Peyer's patch (tissue), 4 donors: ENCODE results near the gene ACACA. TPM values are rescaled to one million over a fixed set of nuclear protein-coding genes. Genes with fewer than 3 reads are reported as not detected.
A peak's percentile ranks its signal among the peaks of the same experiment; 100 is the strongest.

Experiments used
- DNase-seq, 3 donors: peaks; one replicate each; pipeline ENCODE4 v3.0.0-alpha.2; 2017 to 2019
- H3K27ac ChIP-seq, 4 donors: fragments of 200-600 bp; sonication (generic); one replicate each; pipeline ENCODE4 v1.5.1; 2016 to 2019
- H3K27me3 ChIP-seq, 2 donors: fragments of 200-600 bp; sonication (generic); one replicate each; pipeline ENCODE4 v1.5.1; 2019
- H3K36me3 ChIP-seq, 3 donors: fragments of 200-600 bp; sonication (generic); one replicate each; pipeline ENCODE4 v1.5.1; 2016 to 2019
- H3K4me1 ChIP-seq, 4 donors: fragments of 200-600 bp; sonication (generic); one replicate each; pipeline ENCODE4 v1.5.1; 2016 to 2019
- H3K4me3 ChIP-seq, 4 donors: fragments of 200-600 bp; sonication (generic); 1 replicate in 3 of 4; 2 replicates in 1 of 4; pipeline ENCODE4 v1.5.1; 2016 to 2019; ENCODE audit warnings: mild to moderate bottlenecking in 1 of 4
- H3K9me3 ChIP-seq, 4 donors: fragments of 200-600 bp; sonication (generic); one replicate each; pipeline ENCODE4 v1.5.1; 2016 to 2019; ENCODE audit warnings: mild to moderate bottlenecking in 1 of 4
- POLR2A ChIP-seq, 2 donors: fragments of 450-650 bp; IDR thresholded peaks; one replicate each; pipeline ENCODE4 v1.5.1; 2017; ENCODE audit warnings: antibody characterized with exemption in 2 of 2, mild to moderate bottlenecking in 2 of 2, moderate library complexity in 2 of 2
- total RNA-seq, 4 donors: library from RNA; depleted of rRNA; stranded (reverse); fragments of >200 nt; gene quantifications; one replicate each; pipeline ENCODE4 v1.1.0, GENCODE V29; 2016
- TF ChIP-seq, protein P1 (sequence below), 6 experiments: fragments of 450-650 bp in 4 of 6; fragments of 200-600 bp in 2 of 6; sonication (generic) in 1 of 6; IDR thresholded peaks; one replicate each; pipeline ENCODE4 v1.5.1; 2017 to 2019; ENCODE audit warnings: antibody characterized with exemption in 6 of 6, mild to moderate bottlenecking in 3 of 6, moderate library complexity in 1 of 6

Gene ACACA
- total RNA-seq, 4 donors from 2014 or later = 31.7 to 71.7 (median 43.0) TPM

DNA sequence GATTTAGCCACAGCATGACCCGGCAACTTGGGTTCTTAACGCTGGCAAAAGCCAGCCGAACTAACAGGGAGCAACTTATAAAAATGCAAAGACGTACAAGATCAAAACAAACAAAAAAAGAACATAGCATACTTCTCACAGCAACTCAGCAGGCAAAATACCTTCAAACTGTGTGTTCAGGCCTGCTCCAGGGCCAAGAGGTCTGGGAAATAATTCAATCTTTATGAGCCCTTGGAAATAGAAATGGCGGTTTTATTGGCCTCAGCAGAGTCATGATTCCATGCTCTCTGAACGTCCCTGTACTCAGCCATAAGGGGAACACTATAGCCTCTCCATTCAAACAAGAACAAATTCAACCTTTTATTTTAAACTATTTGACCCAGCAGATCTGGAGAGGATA lies 132.2 kb downstream of the ACACA start:
- no peaks in the 10 kb centered on the region for H3K27me3 ChIP-seq
- no peaks in the 10 kb centered on the region for H3K4me1 ChIP-seq
- no peaks in the 10 kb centered on the region for H3K9me3 ChIP-seq
- no peak for DNase-seq
- peaks cover 0 to 26% (median 0%) of the 10 kb centered on the region in 3 donors for H3K36me3 ChIP-seq
- no peak overlapping the region for H3K4me3 ChIP-seq
- TF ChIP-seq, protein P1, sequence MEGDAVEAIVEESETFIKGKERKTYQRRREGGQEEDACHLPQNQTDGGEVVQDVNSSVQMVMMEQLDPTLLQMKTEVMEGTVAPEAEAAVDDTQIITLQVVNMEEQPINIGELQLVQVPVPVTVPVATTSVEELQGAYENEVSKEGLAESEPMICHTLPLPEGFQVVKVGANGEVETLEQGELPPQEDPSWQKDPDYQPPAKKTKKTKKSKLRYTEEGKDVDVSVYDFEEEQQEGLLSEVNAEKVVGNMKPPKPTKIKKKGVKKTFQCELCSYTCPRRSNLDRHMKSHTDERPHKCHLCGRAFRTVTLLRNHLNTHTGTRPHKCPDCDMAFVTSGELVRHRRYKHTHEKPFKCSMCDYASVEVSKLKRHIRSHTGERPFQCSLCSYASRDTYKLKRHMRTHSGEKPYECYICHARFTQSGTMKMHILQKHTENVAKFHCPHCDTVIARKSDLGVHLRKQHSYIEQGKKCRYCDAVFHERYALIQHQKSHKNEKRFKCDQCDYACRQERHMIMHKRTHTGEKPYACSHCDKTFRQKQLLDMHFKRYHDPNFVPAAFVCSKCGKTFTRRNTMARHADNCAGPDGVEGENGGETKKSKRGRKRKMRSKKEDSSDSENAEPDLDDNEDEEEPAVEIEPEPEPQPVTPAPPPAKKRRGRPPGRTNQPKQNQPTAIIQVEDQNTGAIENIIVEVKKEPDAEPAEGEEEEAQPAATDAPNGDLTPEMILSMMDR (IDR thresholded peaks at IDR 0.05) = no peak
- no peak for TF ChIP-seq POLR2A (IDR thresholded peaks at IDR 0.05)
- H3K27ac ChIP-seq = no peak overlapping the region

DNA sequence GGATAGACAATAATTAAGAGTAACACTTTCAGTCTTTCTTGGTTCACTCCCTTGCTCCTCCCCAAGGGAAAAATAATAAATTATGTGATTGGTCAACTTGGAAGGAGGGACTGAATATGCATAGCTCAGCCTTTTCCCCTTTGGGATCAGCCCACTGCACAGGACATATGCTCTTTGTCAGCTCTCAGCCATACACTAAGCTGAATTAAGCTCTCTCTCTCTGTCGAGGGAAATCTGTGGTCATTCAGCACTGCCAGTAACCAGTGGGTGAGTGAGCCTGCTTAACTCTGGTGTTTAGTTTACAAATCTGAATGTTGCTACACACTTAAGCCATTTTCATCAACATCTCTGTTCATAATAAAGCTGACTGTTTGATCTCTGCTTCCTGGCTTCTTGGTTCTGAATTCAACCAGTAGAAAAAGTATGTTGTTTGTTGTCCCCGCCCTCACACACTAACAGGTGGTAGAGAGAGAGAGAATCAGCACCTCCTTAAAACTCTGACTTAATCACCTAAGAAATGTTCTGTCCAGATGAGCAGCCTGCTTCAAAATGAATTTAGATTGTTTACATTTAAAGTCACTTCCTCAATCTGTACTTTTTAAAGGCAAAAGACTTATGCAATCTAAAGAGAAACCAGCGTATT lies 133.1 kb downstream of the ACACA start:
- no peaks in the 10 kb centered on the region for H3K4me1 ChIP-seq
- H3K36me3 ChIP-seq = peaks cover 0 to 32% (median 0%) of the 10 kb centered on the region in 3 donors
- peak overlapping the region in 1 of 4 donors; percentile 5 for H3K27ac ChIP-seq
- no peak for DNase-seq
- H3K9me3 ChIP-seq = no peaks in the 10 kb centered on the region
- no peak for TF ChIP-seq POLR2A (IDR thresholded peaks at IDR 0.05)
- TF ChIP-seq, protein P1 (IDR thresholded peaks at IDR 0.05) = no peak
- H3K27me3 ChIP-seq = no peaks in the 10 kb centered on the region
- H3K4me3 ChIP-seq = no peak overlapping the region

DNA sequence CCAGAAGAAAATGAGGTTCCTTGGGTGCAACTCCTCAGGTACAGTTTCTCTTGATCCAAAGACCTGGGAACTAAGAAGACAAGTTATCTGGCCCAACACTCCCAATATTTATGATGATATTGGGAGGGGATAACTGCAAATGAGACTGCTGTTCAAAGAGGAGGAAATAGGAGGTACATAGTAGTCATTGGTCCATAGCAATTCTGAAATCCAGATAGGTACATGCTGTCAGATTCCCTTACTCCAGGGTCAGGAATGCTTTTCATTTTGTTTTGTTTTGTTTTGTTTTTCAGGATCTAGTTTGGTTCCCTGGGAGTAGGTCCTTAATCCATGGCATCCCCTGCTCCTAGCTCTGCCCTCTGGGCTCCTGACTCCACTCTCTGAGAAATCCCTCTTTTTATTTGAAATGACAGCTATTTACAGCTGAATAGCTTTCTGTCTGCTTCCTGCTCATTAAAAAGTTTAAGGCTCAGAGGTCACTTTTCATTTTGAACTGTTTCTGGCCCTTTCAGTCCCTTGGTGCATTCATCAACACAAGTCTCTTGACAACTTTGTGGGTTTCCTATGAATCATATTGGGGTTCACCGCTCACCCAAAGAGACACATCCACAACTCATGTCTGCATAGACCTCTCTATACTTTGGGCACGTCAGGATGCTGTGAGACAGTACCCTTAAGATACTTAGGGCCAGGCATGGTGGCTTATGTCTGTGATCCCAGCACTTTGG lies 141.0 kb downstream of the ACACA start:
- TF ChIP-seq, protein P1 (IDR thresholded peaks at IDR 0.05) = no peak
- no peak for TF ChIP-seq POLR2A (IDR thresholded peaks at IDR 0.05)
- no peak for DNase-seq
- H3K4me1 ChIP-seq = no peaks in the 10 kb centered on the region
- peaks cover 0 to 57% (median 0%) of the 10 kb centered on the region in 3 donors for H3K36me3 ChIP-seq
- no peaks in the 10 kb centered on the region for H3K27me3 ChIP-seq
- H3K27ac ChIP-seq = no peak overlapping the region
- H3K4me3 ChIP-seq = no peak overlapping the region
- H3K9me3 ChIP-seq = peaks cover 0 to 7% (median 0%) of the 10 kb centered on the region in 4 donors

DNA sequence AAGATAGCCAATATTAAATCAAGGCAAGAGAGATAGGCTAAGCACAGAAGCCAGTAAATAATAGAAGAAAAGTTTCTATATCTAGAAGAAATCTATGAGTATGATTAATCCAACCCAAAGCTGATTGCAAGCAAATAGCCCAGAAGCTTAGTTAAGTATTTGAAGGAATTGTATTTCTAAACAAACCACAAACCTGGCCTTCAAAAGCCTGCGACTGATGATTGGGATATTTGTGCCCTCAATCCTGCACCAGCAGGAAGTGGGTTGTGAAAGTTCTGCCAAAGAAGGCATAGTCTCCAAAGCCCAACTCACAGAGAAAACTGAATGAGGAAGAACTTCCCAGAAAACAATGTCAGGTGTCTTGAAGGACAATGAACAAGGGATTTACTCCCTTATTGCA lies 145.3 kb downstream of the ACACA start:
- Histone ChIP-seq H3K4me3 (no peak overlapping the region), H3K4me1 (no peaks in the 10 kb centered on the region), H3K27ac (no peak overlapping the region), H3K27me3 (no peaks in the 10 kb centered on the region), H3K36me3 (peaks cover 0 to 52% (median 0%) of the 10 kb centered on the region in 3 donors), H3K9me3 (peaks cover 0 to 7% (median 0%) of the 10 kb centered on the region in 4 donors)
- no peak for TF ChIP-seq POLR2A (IDR thresholded peaks at IDR 0.05)
- TF ChIP-seq, protein P1 (IDR thresholded peaks at IDR 0.05) = no peak
- DNase-seq = no peak

DNA sequence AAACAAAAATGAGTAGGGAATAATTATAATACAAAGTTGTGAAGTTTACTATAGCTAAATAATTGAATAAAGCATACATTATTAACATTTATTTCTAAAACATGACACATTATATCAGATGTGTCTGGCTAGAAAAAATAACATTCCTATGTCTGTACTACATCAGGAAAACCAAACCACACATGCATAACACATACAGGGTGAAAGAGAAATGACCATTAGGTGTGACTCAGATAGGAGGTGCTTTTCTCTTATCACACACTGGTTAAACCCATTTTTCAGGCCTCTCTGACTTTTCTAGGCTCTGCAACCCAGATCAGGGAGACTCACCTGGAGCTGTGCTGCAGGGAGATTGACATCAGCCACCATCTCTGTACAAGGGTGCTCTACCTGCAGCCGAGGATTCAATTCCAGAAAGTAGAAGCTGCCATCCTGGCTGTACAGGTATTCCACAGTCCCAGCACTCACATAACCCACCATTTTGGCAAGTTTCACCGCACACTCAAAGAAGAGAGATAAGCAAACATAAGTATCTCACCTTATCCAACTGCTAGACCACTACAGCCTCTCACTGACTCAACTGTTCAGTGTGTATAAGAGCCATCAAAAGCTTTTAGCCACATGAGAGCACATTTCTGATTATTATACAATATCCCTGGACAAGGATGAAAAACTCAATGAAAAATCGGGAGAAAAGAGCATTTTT lies 147.5 kb downstream of the ACACA start:
- TF ChIP-seq, protein P1 (IDR thresholded peaks at IDR 0.05) = no peak
- TF ChIP-seq POLR2A (IDR thresholded peaks at IDR 0.05) = no peak
- H3K36me3 ChIP-seq = peaks cover 0 to 41% (median 0%) of the 10 kb centered on the region in 3 donors

More for the DNA sequence above, 147.5 kb downstream of the ACACA start:
- H3K27me3 ChIP-seq = no peaks in the 10 kb centered on the region
- no peak overlapping the region for H3K4me3 ChIP-seq
- no peak for DNase-seq
- no peaks in the 10 kb centered on the region for H3K9me3 ChIP-seq
- H3K4me1 ChIP-seq = no peaks in the 10 kb centered on the region
- no peak overlapping the region for H3K27ac ChIP-seq
